Ectodermal cell (in vitro differentiated cells): ENCODE measurements around the gene PARP8.

Experiments
- H3K27ac ChIP-seq: 2 replicates; pipeline ENCODE4 v1.7.0; 2013; ENCODE audit warnings: mild to moderate bottlenecking, low read depth, low read length; ENCODE audit not compliant: insufficient read depth, poor library complexity, severe bottlenecking
- H3K27me3 ChIP-seq: 2 replicates; pipeline ENCODE4 v1.7.0; 2013; ENCODE audit warnings: mild to moderate bottlenecking, low read length; ENCODE audit not compliant: insufficient read depth, control insufficient read depth, poor library complexity, severe bottlenecking
- H3K36me3 ChIP-seq: one replicate; pipeline ENCODE4 v1.7.0; 2013; ENCODE audit warnings: low read length; ENCODE audit not compliant: control insufficient read depth, insufficient read depth
- H3K4me1 ChIP-seq: one replicate; pipeline ENCODE4 v1.7.0; 2013; ENCODE audit warnings: low read length; ENCODE audit not compliant: control insufficient read depth, insufficient read depth
- H3K4me3 ChIP-seq: 2 replicates; pipeline ENCODE4 v1.7.0; 2013; ENCODE audit warnings: low read depth, low read length, control low read depth; ENCODE audit not compliant: insufficient read depth
- H3K9me3 ChIP-seq: 2 replicates; pipeline ENCODE4 v1.7.0; 2013; ENCODE audit warnings: mild to moderate bottlenecking, low read length, moderate library complexity; ENCODE audit not compliant: control insufficient read depth
- WGBS, 2 experiments: methylation state at CpG; one replicate each; pipeline ENCODE4 v1.1.7; 2013; ENCODE audit warnings: missing lambda C conversion rate in 2 of 2; 5-methylcytosine and 5-hydroxymethylcytosine counted together

PARP8 gene

DNA sequence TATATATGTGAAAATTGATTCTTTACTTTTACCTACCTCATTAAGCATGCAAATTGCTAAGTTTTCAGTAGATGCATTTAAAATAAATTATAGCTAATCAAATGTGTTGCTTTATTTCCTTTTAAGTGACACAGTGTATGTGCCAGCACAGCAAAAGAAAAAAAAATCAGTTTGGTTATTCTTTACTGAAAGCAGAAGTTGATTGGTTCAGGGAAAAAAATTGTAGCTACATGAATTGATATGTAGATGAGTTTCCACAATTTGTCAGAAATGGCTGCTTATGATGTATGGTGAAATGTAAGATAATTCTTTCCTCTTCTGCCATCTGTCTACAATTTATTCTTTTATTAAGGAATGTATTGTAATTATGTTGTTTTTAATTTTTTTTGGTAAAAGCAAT, 57.8 kb downstream of the PARP8 start:
- H3K4me3 ChIP-seq = no peak overlapping the region
- no peak overlapping the region for H3K27ac ChIP-seq
- no peaks in the 10 kb centered on the region for H3K36me3 ChIP-seq
- no peaks in the 10 kb centered on the region for H3K9me3 ChIP-seq
- peaks cover 12% of the 10 kb centered on the region for H3K4me1 ChIP-seq
- no peaks in the 10 kb centered on the region for H3K27me3 ChIP-seq

DNA sequence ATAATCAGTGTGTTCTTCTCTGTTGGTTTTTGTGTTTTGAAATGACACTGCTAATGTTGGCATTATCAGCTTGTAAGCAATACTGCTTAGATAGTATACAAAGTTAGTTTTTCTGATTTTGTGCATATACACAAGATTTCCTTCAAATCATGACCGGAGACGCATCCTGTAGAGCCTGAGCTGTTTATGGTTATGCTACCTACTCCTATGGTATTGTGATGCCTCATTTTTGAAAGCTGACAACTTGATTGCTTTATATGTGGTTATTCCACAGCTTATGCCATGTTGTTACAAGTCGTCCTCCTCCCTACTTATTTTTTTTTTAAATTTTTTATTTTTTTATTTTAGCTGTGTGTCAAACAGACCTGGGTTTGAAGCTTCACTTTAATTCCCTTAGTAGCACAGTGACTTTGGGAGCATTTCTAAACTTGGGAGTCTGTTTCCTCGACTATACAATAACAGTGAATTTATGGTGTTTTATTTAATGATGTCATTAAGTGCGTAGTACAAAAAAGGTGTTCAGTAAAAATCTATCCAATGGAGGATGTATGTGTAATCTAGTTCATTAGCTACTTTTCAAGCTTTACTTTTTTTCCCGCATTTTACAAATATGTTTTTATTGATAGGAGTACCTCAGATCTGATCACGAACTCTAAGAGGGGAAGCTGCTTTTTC, 59.5 kb downstream of the PARP8 start:
- 89 to 100% methylated on average over 1 to 5 of the region's 7 CpGs for WGBS, 2 experiments
- Histone ChIP-seq H3K9me3 (no peaks in the 10 kb centered on the region), H3K27ac (no peak overlapping the region), H3K4me1 (peaks cover 5% of the 10 kb centered on the region), H3K4me3 (no peak overlapping the region), H3K36me3 (no peaks in the 10 kb centered on the region), H3K27me3 (no peaks in the 10 kb centered on the region)

DNA sequence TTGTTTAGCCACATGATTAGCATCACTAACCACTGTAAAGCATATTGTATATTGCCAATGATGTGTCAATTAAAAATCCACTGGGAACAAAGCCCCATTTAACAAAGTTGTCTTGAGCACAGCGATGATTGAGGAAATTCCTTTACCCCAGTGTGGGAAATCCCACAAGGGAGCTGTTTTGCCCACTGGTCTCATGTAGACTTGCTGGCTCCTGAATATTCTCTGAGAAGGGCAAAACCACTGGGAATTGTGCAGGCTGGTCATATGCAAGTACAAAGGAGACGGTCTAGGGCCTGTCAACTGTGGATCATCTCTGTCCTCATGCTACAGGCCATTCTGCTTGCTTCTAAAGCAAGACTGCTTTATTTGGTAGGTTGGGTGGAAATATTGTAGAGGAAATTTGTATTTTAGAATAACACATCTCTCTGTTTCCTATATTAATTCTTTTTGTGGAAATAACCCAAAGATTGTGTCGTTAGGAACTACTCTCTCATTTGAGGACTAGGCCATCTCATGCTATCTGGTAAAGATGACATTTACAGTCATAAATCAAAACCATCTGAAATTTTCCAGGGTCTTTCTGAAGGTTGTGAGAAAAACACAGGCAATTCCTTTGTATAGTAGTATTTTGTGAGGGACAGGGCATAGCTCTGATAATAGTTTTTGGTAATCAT, 60.2 kb downstream of the PARP8 start:
- Histone ChIP-seq H3K4me3 (no peak overlapping the region), H3K4me1 (peaks cover 5% of the 10 kb centered on the region), H3K36me3 (no peaks in the 10 kb centered on the region), H3K27me3 (no peaks in the 10 kb centered on the region), H3K27ac (no peak overlapping the region), H3K9me3 (no peaks in the 10 kb centered on the region)
- WGBS, 2 experiments = 95 to 97% methylated on average over 2 to 3 of the region's 3 CpGs

DNA sequence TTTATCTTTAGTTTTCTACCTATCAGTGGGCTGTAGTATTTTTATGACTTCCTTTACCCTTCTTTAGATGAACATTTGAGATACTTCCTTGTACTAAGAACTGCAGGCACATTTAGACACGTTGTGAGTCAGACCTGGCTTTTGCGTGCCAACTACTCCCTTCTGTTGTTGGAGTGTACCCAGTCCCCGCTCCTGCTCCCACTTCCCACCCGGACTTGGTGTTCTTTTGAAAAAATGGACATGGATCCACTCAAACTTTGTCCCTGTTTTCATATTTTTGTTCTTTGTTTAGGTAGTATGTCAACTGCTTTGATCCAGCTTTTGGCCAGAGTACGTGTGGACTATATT, 60.7 kb downstream of the PARP8 start:
- peaks cover 5% of the 10 kb centered on the region for H3K4me1 ChIP-seq
- H3K4me3 ChIP-seq = no peak overlapping the region
- WGBS, 2 experiments = 71% methylated on average over 5 of the region's 5 CpGs
- no peak overlapping the region for H3K27ac ChIP-seq
- no peaks in the 10 kb centered on the region for H3K36me3 ChIP-seq
- no peaks in the 10 kb centered on the region for H3K27me3 ChIP-seq
- no peaks in the 10 kb centered on the region for H3K9me3 ChIP-seq

DNA sequence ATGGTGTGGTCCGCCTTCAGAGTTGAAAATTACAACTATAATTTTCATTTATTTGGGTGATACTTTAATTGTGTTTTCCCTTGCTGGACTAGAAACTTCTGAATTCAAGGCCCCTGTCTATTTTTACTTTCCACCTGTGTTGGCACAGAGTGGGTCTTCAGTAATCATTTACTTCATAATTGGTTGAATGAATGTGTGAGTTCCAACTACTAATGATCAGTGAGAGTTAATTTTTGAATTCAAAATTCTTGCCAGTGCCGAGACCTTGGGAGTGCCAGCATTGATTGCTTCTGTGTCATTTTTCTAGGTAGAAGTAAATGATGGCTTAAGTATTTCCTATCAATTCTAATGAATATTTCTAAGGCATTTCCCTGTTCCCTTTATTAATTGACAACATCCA, 61.4 kb downstream of the PARP8 start:
- H3K27ac ChIP-seq = no peak overlapping the region
- no peaks in the 10 kb centered on the region for H3K36me3 ChIP-seq
- 91 to 100% methylated on average over 1 of the region's 2 CpGs for WGBS, 2 experiments
- no peaks in the 10 kb centered on the region for H3K27me3 ChIP-seq
- H3K4me3 ChIP-seq = no peak overlapping the region
- H3K9me3 ChIP-seq = no peaks in the 10 kb centered on the region
- H3K4me1 ChIP-seq = peaks cover 5% of the 10 kb centered on the region

DNA sequence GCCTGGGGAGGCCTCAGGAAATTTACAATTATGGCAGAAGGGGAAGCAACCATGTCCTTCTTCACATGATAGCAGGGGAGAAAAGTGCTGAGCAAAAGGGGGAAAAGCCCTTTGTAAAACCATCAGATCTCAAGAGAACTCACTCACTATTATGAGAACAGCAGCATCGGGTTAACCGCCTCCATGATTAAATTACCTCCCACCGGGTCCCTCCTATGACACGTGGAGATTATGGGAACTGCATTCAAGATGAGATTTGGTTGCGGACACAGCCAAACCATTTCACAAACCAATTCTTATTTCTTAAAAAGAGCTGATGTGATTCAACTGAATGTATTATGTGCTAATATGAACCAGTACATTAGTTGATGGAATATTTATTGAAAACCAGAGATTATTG, 63.9 kb downstream of the PARP8 start:
- Histone ChIP-seq H3K36me3 (no peaks in the 10 kb centered on the region), H3K27me3 (no peaks in the 10 kb centered on the region), H3K27ac (peak overlapping the region; percentile 28), H3K4me3 (no peak overlapping the region), H3K4me1 (peaks cover 5% of the 10 kb centered on the region), H3K9me3 (no peaks in the 10 kb centered on the region)
- 25 to 57% methylated on average over 3 to 4 of the region's 5 CpGs for WGBS, 2 experiments

DNA sequence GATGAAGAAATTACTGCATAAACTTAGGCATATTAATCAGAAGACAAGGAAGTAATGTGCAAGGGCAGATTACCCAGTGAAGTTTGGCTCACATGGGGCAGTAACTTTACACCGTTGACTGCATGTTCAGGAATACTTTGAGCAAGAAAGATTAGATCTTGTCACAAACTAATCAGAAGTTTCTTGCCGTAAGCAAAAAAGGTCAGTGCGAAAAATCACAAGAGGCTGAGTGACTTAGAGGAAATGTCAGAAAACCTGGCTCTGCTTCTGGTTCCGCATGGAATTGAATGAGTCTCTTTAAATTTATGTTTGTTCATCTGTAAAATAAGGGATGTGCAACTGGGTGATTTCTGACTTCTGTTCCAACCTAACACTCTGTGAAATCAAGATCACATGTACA, 64.4 kb downstream of the PARP8 start:
- WGBS, 2 experiments = 90 to 95% methylated on average over 4 of the region's 4 CpGs
- Histone ChIP-seq H3K27ac (no peak overlapping the region), H3K9me3 (no peaks in the 10 kb centered on the region), H3K4me1 (peaks cover 5% of the 10 kb centered on the region), H3K27me3 (no peaks in the 10 kb centered on the region), H3K36me3 (no peaks in the 10 kb centered on the region), H3K4me3 (no peak overlapping the region)

DNA sequence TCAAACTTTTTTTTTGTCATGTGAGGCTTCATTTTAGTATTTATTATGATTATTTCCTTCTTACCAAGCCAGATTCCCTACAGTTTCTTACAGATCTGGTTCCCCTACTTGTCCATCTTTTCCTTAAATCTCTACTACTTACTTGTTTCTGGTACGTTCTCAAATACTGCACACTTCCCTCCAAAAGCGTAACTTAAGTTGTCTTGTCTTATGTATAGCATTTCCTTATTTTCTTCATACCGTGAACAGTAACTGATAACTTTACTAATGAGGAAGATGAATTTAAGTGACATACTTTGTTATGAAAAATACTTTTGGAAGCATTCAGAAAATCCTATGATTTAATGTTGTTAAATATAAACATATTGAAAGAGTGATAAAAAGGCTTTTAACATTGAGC, 67.3 kb downstream of the PARP8 start:
- Histone ChIP-seq H3K27ac (no peak overlapping the region), H3K27me3 (no peaks in the 10 kb centered on the region), H3K4me1 (no peaks in the 10 kb centered on the region), H3K9me3 (no peaks in the 10 kb centered on the region), H3K4me3 (no peak overlapping the region), H3K36me3 (no peaks in the 10 kb centered on the region)
- 95 to 100% methylated on average over 1 to 3 of the region's 3 CpGs for WGBS, 2 experiments

DNA sequence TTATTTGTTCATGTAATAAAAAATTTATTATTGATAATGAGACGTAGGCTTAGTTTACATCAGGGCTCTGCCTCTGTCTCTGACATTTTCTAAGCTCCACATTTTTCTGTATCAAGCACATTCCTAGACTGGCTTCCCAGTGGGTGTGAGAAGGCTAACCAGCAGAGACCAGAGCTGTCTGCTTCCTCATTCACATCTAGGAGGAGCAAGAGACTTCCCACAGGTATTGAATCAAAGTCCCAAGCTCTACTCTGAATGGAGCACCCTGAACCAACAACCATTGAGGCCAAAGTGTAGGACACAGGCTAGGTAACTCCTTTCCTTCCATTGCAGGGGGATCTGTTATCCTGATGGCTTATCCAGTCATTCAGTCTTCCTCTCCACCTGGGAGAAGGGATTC, 72.4 kb downstream of the PARP8 start:
- H3K9me3 ChIP-seq = no peaks in the 10 kb centered on the region
- H3K36me3 ChIP-seq = no peaks in the 10 kb centered on the region
- H3K27me3 ChIP-seq = no peaks in the 10 kb centered on the region
- H3K4me3 ChIP-seq = no peak overlapping the region
- no peak overlapping the region for H3K27ac ChIP-seq
- 79 to 100% methylated on average over 1 of the region's 1 CpG for whole genome bisulfite sequencing, 2 experiments
- H3K4me1 ChIP-seq = peaks cover 4% of the 10 kb centered on the region

DNA sequence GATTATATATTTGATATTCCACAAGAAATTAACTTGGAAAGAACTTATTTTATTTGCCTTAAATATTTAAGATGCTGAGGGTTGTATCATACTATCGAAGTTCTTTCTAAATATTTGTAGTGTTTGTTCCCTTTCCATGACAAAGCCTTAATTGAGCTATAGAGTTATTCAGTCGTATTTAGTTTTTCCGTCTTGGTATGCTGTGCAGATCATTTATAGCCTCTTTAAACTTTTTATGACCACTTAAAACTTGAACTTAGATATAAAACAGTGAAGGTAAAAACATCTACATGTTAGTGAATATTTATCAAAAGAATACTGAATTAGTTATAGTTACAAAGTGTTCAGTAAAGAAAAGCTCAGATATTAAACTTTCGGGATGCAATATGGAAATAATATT, 74.4 kb downstream of the PARP8 start:
- H3K27me3 ChIP-seq = no peaks in the 10 kb centered on the region
- WGBS, 2 experiments = 92 to 100% methylated on average over 1 to 4 of the region's 4 CpGs
- H3K27ac ChIP-seq = no peak overlapping the region
- no peak overlapping the region for H3K4me3 ChIP-seq
- peaks cover 4% of the 10 kb centered on the region for H3K4me1 ChIP-seq
- no peaks in the 10 kb centered on the region for H3K36me3 ChIP-seq
- no peaks in the 10 kb centered on the region for H3K9me3 ChIP-seq
